A549 (cell line): ENCODE measurements around the gene LAMTOR3. TPM values are rescaled to one million over a fixed set of nuclear protein-coding genes. Genes with fewer than 3 reads are reported as not detected.

Experiments
- ATAC-seq, 2 experiments: fragments of 200-7000 bp in 1 of 2; fragments of >200 bp in 1 of 2; cut with Nextera tagmentation in 1 of 2; cut with Tn5 transposase in 1 of 2; 3 replicates each; pipeline versions ENCODE4 v1.8.0 to v1.9.1; 2018 to 2020; ENCODE audit warnings: mild to moderate bottlenecking in 1 of 2, moderate library complexity in 1 of 2
- CTCF ChIA-PET: fragments of 300-600 bp; sonication (Branson Sonifier 250); formaldehyde crosslinking; extraction: SDS; loops from one replicate; lab custom pipeline; 2021; ENCODE audit warnings: antibody characterized with exemption, inconsistent platforms; lab: Yijun Ruan, JAX
- POLR2A ChIA-PET: fragments of 350-600 bp; formaldehyde crosslinking; extraction: SDS; loops from one replicate; lab custom pipeline; 2021; ENCODE audit warnings: antibody characterized with exemption, inconsistent platforms; lab: Yijun Ruan, JAX
- DNase-seq, 2 experiments: peaks; one replicate each; pipeline versions ENCODE4 v3.0.0 to v3.0.0-alpha.2; 2011 to 2016; ENCODE audit warnings: low read depth in 1 of 2, low spot score in 1 of 2
- FAIRE-seq: peaks from 2 replicates; lab custom pipeline; 2011; peaks lifted over from hg19 to GRCh38; lab: Jason Lieb, UNC
- H3K27ac ChIP-seq, 2 experiments: fragments of >200 bp; sonication (Bioruptor Twin); formaldehyde crosslinking; 3 replicates each; pipeline ENCODE4 v1.5.1; 2016 to 2017
- H3K4me1 ChIP-seq: fragments of >200 bp; sonication (Bioruptor Twin); formaldehyde crosslinking; 3 replicates; pipeline ENCODE4 v1.6.1; 2016
- H3K4me2 ChIP-seq: fragments of >200 bp; sonication (Bioruptor Twin); formaldehyde crosslinking; 3 replicates; pipeline ENCODE4 v1.6.1; 2016
- H3K4me3 ChIP-seq: fragments of >200 bp; sonication (Bioruptor Twin); formaldehyde crosslinking; 3 replicates; pipeline ENCODE4 v1.5.1; 2016
- H3K9me3 ChIP-seq: fragments of >200 bp; sonication (Bioruptor Twin); formaldehyde crosslinking; 3 replicates; pipeline ENCODE4 v1.6.1; 2016
- ATOH8 ChIP-seq: fragments of 250-450 bp; sonication (Bioruptor Pico); IDR thresholded peaks from 2 replicates; pipeline ENCODE4 v1.5.0; 2020; ENCODE audit warnings: low read depth, mild to moderate bottlenecking, moderate library complexity
- BCL3 ChIP-seq: fragments of >200 bp; sonication (Bioruptor Twin); formaldehyde crosslinking; IDR thresholded peaks from 3 replicates; pipeline ENCODE4 v1.6.1; 2016
- CBX2 ChIP-seq: fragments of 200-600 bp; sonication (generic); IDR thresholded peaks from 2 replicates; pipeline ENCODE4 v1.6.1; 2016; ENCODE audit warnings: low read depth, mild to moderate bottlenecking, borderline replicate concordance
- CEBPB ChIP-seq, 2 experiments: fragments of >200 bp in 1 of 2; sonication (Bioruptor Twin) in 1 of 2; formaldehyde crosslinking in 1 of 2; IDR thresholded peaks; 2 replicates each; pipeline ENCODE4 v1.6.1; 2012 to 2016
- FOXS1 ChIP-seq: fragments of 250-450 bp; sonication (Bioruptor Pico); IDR thresholded peaks from 2 replicates; pipeline ENCODE4 v1.5.0; 2020; ENCODE audit warnings: mild to moderate bottlenecking, moderate library complexity
- HDAC2 ChIP-seq: fragments of 200-600 bp; sonication (generic); IDR thresholded peaks from 2 replicates; pipeline ENCODE4 v1.6.1; 2016
- HES2 ChIP-seq: fragments of >200 bp; sonication (Bioruptor Twin); formaldehyde crosslinking; IDR thresholded peaks from 2 replicates; pipeline ENCODE4 v1.6.1; 2016
- HEYL ChIP-seq: fragments of 250-450 bp; sonication (Bioruptor Pico); IDR thresholded peaks from 2 replicates; pipeline ENCODE4 v1.8.0; 2021; ENCODE audit warnings: mild to moderate bottlenecking, moderate library complexity
- HMGXB4 ChIP-seq: fragments of 250-450 bp; sonication (Bioruptor Pico); IDR thresholded peaks from 2 replicates; pipeline ENCODE4 v1.5.0; 2021; ENCODE audit warnings: mild to moderate bottlenecking, moderate library complexity, borderline replicate concordance
- HOXB13 ChIP-seq: fragments of 250-450 bp; sonication (Bioruptor Pico); IDR thresholded peaks from 2 replicates; pipeline ENCODE4 v1.5.0; 2020; ENCODE audit warnings: low read depth, mild to moderate bottlenecking, moderate library complexity
- JUN ChIP-seq, 2 experiments: fragments of >200 bp; sonication (Bioruptor Twin); formaldehyde crosslinking; IDR thresholded peaks; 2 replicates in 1 of 2; 3 replicates in 1 of 2; pipeline ENCODE4 v1.6.1; 2016 to 2017
- MAZ ChIP-seq: fragments of 150-350 bp; IDR thresholded peaks from 2 replicates; pipeline ENCODE4 v1.6.1; 2014; ENCODE audit warnings: antibody characterized with exemption, low read depth, low read length, borderline replicate concordance
- NFE2L2 ChIP-seq: fragments of 150-350 bp; conservative IDR thresholded peaks from 2 replicates; pipeline ENCODE4 v1.6.1; 2014; ENCODE audit warnings: low read length
- PHF8 ChIP-seq: fragments of 200-600 bp; sonication (generic); IDR thresholded peaks from 2 replicates; pipeline ENCODE4 v1.6.1; 2016; ENCODE audit warnings: low read depth, mild to moderate bottlenecking, antibody characterized with exemption, moderate library complexity, borderline replicate concordance
- POLR2A ChIP-seq: IDR thresholded peaks from 2 replicates; pipeline ENCODE4 v1.6.1; 2012; ENCODE audit warnings: mild to moderate bottlenecking, low read length
- RARB ChIP-seq: fragments of 250-450 bp; sonication (Bioruptor Pico); IDR thresholded peaks from 2 replicates; pipeline ENCODE4 v1.8.0; 2021; ENCODE audit warnings: mild to moderate bottlenecking, moderate library complexity
- REST ChIP-seq: fragments of 200-600 bp; sonication (generic); IDR thresholded peaks from 2 replicates; pipeline ENCODE4 v1.6.1; 2016; ENCODE audit warnings: antibody characterized with exemption, mild to moderate bottlenecking, moderate library complexity
- USF2 ChIP-seq: fragments of 450-650 bp; IDR thresholded peaks from 2 replicates; pipeline ENCODE4 v1.6.1; 2014; ENCODE audit warnings: antibody characterized with exemption
- ZC3H11A ChIP-seq: fragments of 450-650 bp; IDR thresholded peaks from 2 replicates; pipeline ENCODE4 v1.6.1; 2014; ENCODE audit warnings: antibody characterized with exemption, mild to moderate bottlenecking
- ZFP36 ChIP-seq: fragments of 450-650 bp; IDR thresholded peaks from 2 replicates; pipeline ENCODE4 v1.6.1; 2014; ENCODE audit warnings: borderline replicate concordance; ENCODE audit not compliant: partially characterized antibody
- WGBS: methylation state at CpG from one replicate; pipeline ENCODE4 v1.1.6; 2017; ENCODE audit errors: missing lambda C conversion rate; 5-methylcytosine and 5-hydroxymethylcytosine counted together
- polyA plus RNA-seq, 4 experiments: library from polyadenylated mRNA; depleted of rRNA in 3 of 4; stranded (reverse); fragments of >200 nt; fragmentation: RNase III in 1 of 4; extraction: RNeasy Plus Mini Kit Qiagen cat#74134 plus additional on column Dnase treatment in 1 of 4; gene quantifications; 2 replicates in 3 of 4; 3 replicates in 1 of 4; pipeline ENCODE4 v1.2.3, GENCODE V29; 2011 to 2017

LAMTOR3 gene
- polyA plus RNA-seq, 2 of the 4 experiments (the other 2 are of a cell fraction) = 21.3 to 40.8 TPM

GRCh38 chr4:99845708-99846469, 48.3 kb downstream of the LAMTOR3 start:
- H3K4me3 ChIP-seq = no peak overlapping the region
- no peaks in the 10 kb centered on the region for H3K4me1 ChIP-seq
- no peak for ATAC-seq
- TF ChIP-seq NFE2L2 = no peak
- no peak for TF ChIP-seq FOXS1
- no peak for TF ChIP-seq HOXB13 (CRISPR knock-in tag)
- TF ChIP-seq CEBPB (IDR thresholded peaks at IDR 0.05) = no peak
- TF ChIP-seq JUN (IDR thresholded peaks at IDR 0.05) = no peak
- TF ChIP-seq MAZ = no peak
- TF ChIP-seq ZC3H11A = no peak
- TF ChIP-seq HES2 = no peak
- TF ChIP-seq PHF8 = no peak
- TF ChIP-seq BCL3 = no peak
- TF ChIP-seq ATOH8 (CRISPR knock-in tag) = no peak
- TF ChIP-seq POLR2A = no peak
- TF ChIP-seq USF2 = no peak
- no peak for TF ChIP-seq ZFP36
- TF ChIP-seq REST = no peak
- no peak for TF ChIP-seq HMGXB4 (CRISPR knock-in tag)
- TF ChIP-seq CBX2 = no peak
- TF ChIP-seq RARB = no peak
- no peak for TF ChIP-seq HDAC2
- TF ChIP-seq HEYL (CRISPR knock-in tag) = no peak
- DNase-seq = no peak
- no peak for FAIRE-seq
- ChIA-PET POLR2A (no interaction called here), CTCF (interaction anchor here (0.6 kb wide), 1 partner anchor 38 kb away, joined by 3 read pairs; no protein-coding TSS in a partner anchor)
- 52% methylated on average over 2 of the region's 2 CpGs for WGBS
- H3K4me2 ChIP-seq = no peak overlapping the region
- H3K9me3 ChIP-seq = no peaks in the 10 kb centered on the region
- no peak overlapping the region for H3K27ac ChIP-seq
